ENCODE data around the gene PEAK3.
A peak's percentile ranks its signal among the peaks of the same experiment; 100 is the strongest.

The PEAK3 gene

DNA sequence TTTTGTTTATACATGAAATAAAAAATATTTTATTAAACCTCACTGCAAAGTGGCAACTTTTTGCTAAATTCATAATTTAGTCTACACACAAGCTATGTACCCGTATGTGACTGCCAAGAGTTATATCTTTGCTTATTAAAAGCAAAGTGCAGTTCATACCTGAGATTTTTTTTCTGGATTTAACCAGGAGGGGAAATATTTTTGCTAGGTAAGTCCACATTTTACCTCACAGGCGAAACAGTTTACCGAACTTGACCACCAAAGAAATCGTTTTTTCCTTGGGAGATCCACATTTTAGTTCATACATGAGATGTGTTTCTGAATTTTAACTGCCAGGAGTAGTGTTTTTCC, 13.5 kb downstream of the PEAK3 start:
- DNase-seq (ENCODE audit: extremely low read depth, low read depth): no peak
- no peak for TF ChIP-seq CTCF (IDR thresholded peaks at IDR 0.05; ENCODE audit: low read depth, low read length)

DNA sequence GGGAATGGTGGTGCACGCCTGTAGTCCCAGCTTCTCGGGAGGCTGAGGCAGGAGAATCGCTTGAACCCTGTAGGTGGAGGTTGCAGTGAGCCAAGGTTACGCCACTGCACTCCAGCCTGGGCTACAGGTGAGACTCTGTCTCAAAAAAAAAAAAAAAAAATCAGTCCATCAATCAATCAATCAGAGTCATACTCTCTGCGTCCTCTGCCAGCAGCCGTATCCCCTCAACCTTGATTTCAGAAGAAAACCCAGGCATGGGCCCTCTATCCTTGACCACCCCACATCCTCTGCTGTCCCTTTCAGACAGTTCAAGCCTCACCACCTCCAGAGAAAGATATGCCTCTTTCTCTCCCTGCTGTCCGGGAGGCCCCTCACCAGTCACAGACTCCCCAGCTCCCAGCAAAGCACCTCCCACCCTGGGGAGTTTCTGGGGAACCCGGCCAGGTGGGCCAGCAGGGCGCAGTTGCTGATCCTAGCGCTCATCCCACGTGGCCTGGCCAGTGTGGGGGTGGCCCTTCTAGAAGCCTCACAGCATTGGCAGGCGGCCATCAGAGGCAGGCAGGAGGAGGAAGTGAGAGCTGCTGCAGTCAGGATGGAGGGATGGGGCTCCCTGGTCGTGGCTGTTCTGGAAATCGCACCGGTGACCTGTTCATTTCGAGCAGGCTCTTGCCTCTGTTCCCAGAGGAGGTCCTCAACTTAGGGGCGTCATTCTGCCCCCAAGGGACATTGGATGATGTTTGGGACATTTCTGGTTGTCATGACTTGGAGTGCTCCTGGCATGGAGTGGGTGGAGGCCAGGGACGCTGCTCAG, 15.6 kb downstream of the PEAK3 start:
- DNase-seq (ENCODE audit: extremely low read depth, low read depth): no peak
- TF ChIP-seq CTCF (IDR thresholded peaks at IDR 0.05; ENCODE audit: low read depth, low read length): no peak

GRCh38 chr19:2261438-2262172, 20.4 kb downstream of the PEAK3 start:
- peak; percentile 45 for TF ChIP-seq CTCF (IDR thresholded peaks at IDR 0.05; ENCODE audit: low read depth, low read length)
- DNase-seq (ENCODE audit: extremely low read depth, low read depth): no peak

DNA sequence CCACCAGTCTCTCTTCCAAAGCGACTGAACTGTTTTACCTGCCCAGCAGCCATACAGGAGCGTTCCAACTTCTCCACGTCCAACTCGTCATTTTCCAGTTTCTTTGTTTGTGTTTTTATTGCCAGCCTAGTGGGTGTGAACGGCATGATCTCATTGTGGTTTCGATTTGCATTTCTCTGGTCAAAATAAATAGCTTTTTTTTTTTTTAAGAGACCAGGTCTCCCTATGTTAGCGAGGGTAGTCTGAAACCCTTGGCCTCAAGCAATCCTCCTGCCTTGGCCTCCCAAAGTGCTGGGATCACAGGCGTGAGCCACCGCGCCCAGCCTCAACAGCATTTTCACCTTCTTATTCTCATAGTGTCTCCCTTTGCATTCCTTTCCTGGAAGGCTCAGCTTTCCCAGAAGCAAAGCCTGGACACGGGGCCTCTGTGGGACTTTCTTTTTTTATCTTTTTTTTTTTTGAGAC, 21.6 kb downstream of the PEAK3 start:
- no peak for TF ChIP-seq CTCF (IDR thresholded peaks at IDR 0.05; ENCODE audit: low read depth, low read length)
- DNase-seq (ENCODE audit: extremely low read depth, low read depth): no peak

- TF ChIP-seq CTCF (IDR thresholded peaks at IDR 0.05; ENCODE audit: low read depth, low read length): no peak
- no peak for DNase-seq (ENCODE audit: extremely low read depth, low read depth)
Measured at GRCh38 chr19:2259336-2259735, 22.6 kb downstream of the PEAK3 start.

- no peak for TF ChIP-seq CTCF (IDR thresholded peaks at IDR 0.05; ENCODE audit: low read depth, low read length)
- no peak for DNase-seq (ENCODE audit: extremely low read depth, low read depth)
Measured at GRCh38 chr19:2255982-2256685, 25.8 kb downstream of the PEAK3 start, which contains the start of gene JSRP1. Gene JSRP1, minus strand, starts transcription at chr19:2256417. Its CDS starts 1,103 bp downstream, at chr19:2255314.

Data from AG09319 (cell line).